T47D (cell line): ENCODE data around the gene MMP25.
"Not testable (repeated sequence)": the region's sequence is repeated elsewhere in the genome, so short reads cannot be mapped to it uniquely, and the experiment has no call there.

Experiments used
- DNase-seq, 2 experiments: peaks; one replicate each; pipeline versions ENCODE4 v3.0.0 to v3.0.0-alpha.2; 2011 to 2012; ENCODE audit warnings: low read depth in 1 of 2, low spot score in 1 of 2
- JUND ChIP-seq: IDR thresholded peaks from 2 replicates; pipeline ENCODE4 v1.6.1; 2012; ENCODE audit warnings: low read depth
- in situ Hi-C: cut with HindIII; loops from 2 replicates; pipeline ENCODE4 v1.10.0; 2016; ENCODE audit warnings: low sequenced_read_pairs, low pct_unique_long_range_greater_than_20kb

MMP25 gene

GRCh38 chr16:3068487-3068886, 22.1 kb downstream of the MMP25 start:
- no peak for TF ChIP-seq JUND
- in situ Hi-C loops: no loop called here

GRCh38 chr16:3069146-3069545, 22.8 kb downstream of the MMP25 start:
- in situ Hi-C loops: not testable (repeated sequence)

More at GRCh38 chr16:3068487-3068886, 22.1 kb downstream of the MMP25 start:
- DNase-seq: no peak

GRCh38 chr16:3070608-3071111, 24.3 kb downstream of the MMP25 start:
- in situ Hi-C loops: no loop called here
- no peak for TF ChIP-seq JUND
- no peak for DNase-seq

More at GRCh38 chr16:3069146-3069545, 22.8 kb downstream of the MMP25 start:
- not testable (repeated sequence) for DNase-seq

- in situ Hi-C loops: no loop called here
These were observed 25.3 kb downstream of the MMP25 start for GRCh38 chr16:3071655-3072054.

GRCh38 chr16:3072148-3072547, 25.8 kb downstream of the MMP25 start:
- in situ Hi-C loops, DNase-seq: not testable (repeated sequence)

More at GRCh38 chr16:3071655-3072054, 25.3 kb downstream of the MMP25 start:
- no peak for TF ChIP-seq JUND
- DNase-seq: no peak

- in situ Hi-C loops, DNase-seq: not testable (repeated sequence)
These were observed 26.4 kb downstream of the MMP25 start for GRCh38 chr16:3072576-3073263.

GRCh38 chr16:3073448-3073847, 27.1 kb downstream of the MMP25 start:
- in situ Hi-C loops: no loop called here
- no peak for TF ChIP-seq JUND
- DNase-seq: no peak

- TF ChIP-seq JUND: no peak
- in situ Hi-C loops: no loop called here
- DNase-seq: no peak
These were observed 28.6 kb downstream of the MMP25 start for GRCh38 chr16:3074860-3075522.

- in situ Hi-C loops: no loop called here
- no peak for TF ChIP-seq JUND
- no peak for DNase-seq
These were observed 29.2 kb downstream of the MMP25 start for GRCh38 chr16:3075523-3075915.

GRCh38 chr16:3075946-3076345, 29.6 kb downstream of the MMP25 start:
- in situ Hi-C loops: not testable (repeated sequence)

GRCh38 chr16:3076577-3076976, 30.2 kb downstream of the MMP25 start:
- in situ Hi-C loops: no loop called here

More at GRCh38 chr16:3075946-3076345, 29.6 kb downstream of the MMP25 start:
- not testable (repeated sequence) for DNase-seq

GRCh38 chr16:3080024-3080423, 33.7 kb downstream of the MMP25 start:
- no peak for TF ChIP-seq JUND
- in situ Hi-C loops: no loop called here
- no peak for DNase-seq

More at GRCh38 chr16:3076577-3076976, 30.2 kb downstream of the MMP25 start:
- DNase-seq: no peak
- no peak for TF ChIP-seq JUND

- DNase-seq, in situ Hi-C loops: not testable (repeated sequence)
These were observed 35.6 kb downstream of the MMP25 start for GRCh38 chr16:3081957-3082356.

- DNase-seq, in situ Hi-C loops: not testable (repeated sequence)
These were observed 37.0 kb downstream of the MMP25 start for GRCh38 chr16:3083408-3083807.
